AG08395 (cell line): ENCODE measurements around the gene RNF41.
"Not testable (repeated sequence)": the region's sequence is repeated elsewhere in the genome, so short reads cannot be mapped to it uniquely, and the experiment has no call there.

ENCODE experiments used
- DNase-seq: peaks from one replicate; pipeline ENCODE4 v3.0.0; 2012; ENCODE audit warnings: mixed read lengths, low spot score

RNF41 gene

GRCh38 chr12:56221757-56222530, at the start of gene RNF41:
Gene RNF41 (minus strand): TSS chr12:56221922. CDS start chr12:56214047, 7,875 bp downstream.
- peak; percentile 98 for DNase-seq

- peak; percentile 62 for DNase-seq
These were observed 49.3 kb upstream of the RNF41 start for GRCh38 chr12:56271031-56271430.

GRCh38 chr12:56267443-56268071, 45.8 kb upstream of the RNF41 start:
- DNase-seq: no peak

- DNase-seq: peak; percentile 94
These were observed 45.1 kb upstream of the RNF41 start, which contains the start of gene COQ10A for GRCh38 chr12:56266693-56267442. Gene COQ10A (plus strand): TSS chr12:56266942. CDS start chr12:56267119, 177 bp downstream.

- DNase-seq: not testable (repeated sequence)
These were observed 44.5 kb upstream of the RNF41 start for GRCh38 chr12:56266068-56266692.

GRCh38 chr12:56262955-56263354, 41.2 kb upstream of the RNF41 start:
- not testable (repeated sequence) for DNase-seq

- DNase-seq: peak; percentile 90
These were observed 39.9 kb upstream of the RNF41 start for GRCh38 chr12:56261503-56262232.

- DNase-seq: no peak
These were observed 39.2 kb upstream of the RNF41 start for GRCh38 chr12:56260921-56261320.

GRCh38 chr12:56260380-56260779, 38.7 kb upstream of the RNF41 start:
- no peak for DNase-seq

- no peak for DNase-seq
These were observed 37.1 kb upstream of the RNF41 start for GRCh38 chr12:56258820-56259183.

GRCh38 chr12:56258068-56258819, 36.5 kb upstream of the RNF41 start, which contains the start of gene ANKRD52:
Gene ANKRD52 (minus strand): TSS chr12:56258384. CDS start chr12:56258269, 115 bp downstream.
- DNase-seq: peak; percentile 91

GRCh38 chr12:56257491-56258067, 35.9 kb upstream of the RNF41 start:
- DNase-seq: peak; percentile 38

GRCh38 chr12:56257071-56257470, 35.3 kb upstream of the RNF41 start:
- DNase-seq: no peak

GRCh38 chr12:56256326-56256960, 34.7 kb upstream of the RNF41 start:
- DNase-seq: peak; percentile 50

- DNase-seq: no peak
These were observed 33.9 kb upstream of the RNF41 start for GRCh38 chr12:56255671-56256070.

- DNase-seq: no peak
These were observed 31.4 kb upstream of the RNF41 start for GRCh38 chr12:56253091-56253490.

- no peak for DNase-seq
These were observed 30.9 kb upstream of the RNF41 start for GRCh38 chr12:56252649-56253048.

GRCh38 chr12:56248711-56249110, 27.0 kb upstream of the RNF41 start:
- no peak for DNase-seq

GRCh38 chr12:56247923-56248322, 26.2 kb upstream of the RNF41 start:
- no peak for DNase-seq

- DNase-seq: no peak
These were observed 22.8 kb upstream of the RNF41 start for GRCh38 chr12:56244494-56244893.
